GM12878 (cell line): ENCODE results near the gene PHKG2. TPM values are rescaled to one million over a fixed set of nuclear protein-coding genes. Genes with fewer than 3 reads are reported as not detected.

ENCODE experiments used
- BACH1 ChIP-seq: fragments of 450-650 bp; IDR thresholded peaks from 2 replicates; pipeline ENCODE4 v1.6.1; 2017; ENCODE audit warnings: mild to moderate bottlenecking, borderline replicate concordance
- CBFB ChIP-seq: IDR thresholded peaks from 2 replicates; pipeline ENCODE4 v1.6.1; 2016; ENCODE audit warnings: antibody characterized with exemption, low read depth
- CEBPB ChIP-seq, 2 experiments: fragments of 150-350 bp in 1 of 2; IDR thresholded peaks; 2 replicates each; pipeline ENCODE4 v1.6.1; 2012 to 2014; ENCODE audit warnings: low read depth in 2 of 2, low read length in 2 of 2, borderline replicate concordance in 1 of 2, inconsistent platforms in 1 of 2
- CEBPZ ChIP-seq: fragments of 150-350 bp; IDR thresholded peaks from 2 replicates; pipeline ENCODE4 v1.6.1; 2016; ENCODE audit warnings: low read depth, low read length
- CHD2 ChIP-seq: IDR thresholded peaks from 2 replicates; pipeline ENCODE4 v1.6.1; 2011; ENCODE audit warnings: low read depth, low read length, improper control_type of control experiment, borderline replicate concordance
- DPF2 ChIP-seq: fragments of 450-650 bp; IDR thresholded peaks from 2 replicates; pipeline ENCODE4 v1.6.1; 2017; ENCODE audit warnings: mild to moderate bottlenecking
- EED ChIP-seq: sonication (generic); IDR thresholded peaks from 2 replicates; pipeline ENCODE4 v1.6.1; 2016; ENCODE audit warnings: antibody characterized with exemption, low read depth
- EP300 ChIP-seq, 2 experiments: fragments of 150-350 bp in 1 of 2; IDR thresholded peaks; 2 replicates each; pipeline ENCODE4 v1.6.1; 2011 to 2012; ENCODE audit warnings: low read depth in 2 of 2, low read length in 2 of 2, borderline replicate concordance in 1 of 2, improper control_type of control experiment in 1 of 2, inconsistent platforms in 1 of 2; ENCODE audit not compliant: control insufficient read depth in 1 of 2
- EZH2 ChIP-seq: IDR thresholded peaks from 2 replicates; pipeline ENCODE4 v1.6.1; 2012; ENCODE audit warnings: low read depth, mild to moderate bottlenecking, control low read depth, inconsistent platforms, low read length, borderline replicate concordance; ENCODE audit not compliant: control insufficient read depth
- GATAD2B ChIP-seq: fragments of 450-650 bp; conservative IDR thresholded peaks from 2 replicates; pipeline ENCODE4 v1.6.1; 2017; ENCODE audit warnings: low read depth, mild to moderate bottlenecking, moderate library complexity
- HCFC1 ChIP-seq: fragments of 150-350 bp; IDR thresholded peaks from 2 replicates; pipeline ENCODE4 v1.6.1; 2014; ENCODE audit warnings: low read length
- HDAC2 ChIP-seq: fragments of 200-600 bp; sonication (generic); IDR thresholded peaks from 2 replicates; pipeline ENCODE4 v1.6.1; 2017
- HDAC6 ChIP-seq: fragments of 200-600 bp; sonication (generic); IDR thresholded peaks from one replicate; pipeline ENCODE4 v1.8.0; 2017; ENCODE audit warnings: antibody characterized with exemption; ENCODE audit not compliant: unreplicated experiment
- IKZF1 ChIP-seq: fragments of 450-650 bp; conservative IDR thresholded peaks from 2 replicates; pipeline ENCODE4 v1.6.1; 2017; ENCODE audit warnings: antibody characterized with exemption, mild to moderate bottlenecking
- MEF2B ChIP-seq: fragments of 450-650 bp; IDR thresholded peaks from 2 replicates; pipeline ENCODE4 v1.6.1; 2018; ENCODE audit warnings: mild to moderate bottlenecking, moderate library complexity; ENCODE audit not compliant: partially characterized antibody, poor library complexity, severe bottlenecking
- MTA3 ChIP-seq: IDR thresholded peaks from 2 replicates; pipeline ENCODE4 v1.6.1; 2012; ENCODE audit warnings: low read length, inconsistent platforms, borderline replicate concordance
- NR2C1 ChIP-seq: fragments of 450-650 bp; IDR thresholded peaks from 2 replicates; pipeline ENCODE4 v1.6.1; 2017; ENCODE audit warnings: antibody characterized with exemption, mild to moderate bottlenecking, moderate library complexity
- PML ChIP-seq: IDR thresholded peaks from 2 replicates; pipeline ENCODE4 v1.6.1; 2012; ENCODE audit warnings: low read length, inconsistent platforms
- POLR2AphosphoS5 ChIP-seq: IDR thresholded peaks from 2 replicates; pipeline ENCODE4 v1.6.1; 2011; ENCODE audit warnings: mild to moderate bottlenecking, low read length, inconsistent platforms
- RAD51 ChIP-seq: fragments of 450-650 bp; IDR thresholded peaks from 2 replicates; pipeline ENCODE4 v1.6.1; 2016; ENCODE audit warnings: moderate library complexity, mild to moderate bottlenecking, inconsistent platforms
- SIN3A ChIP-seq: IDR thresholded peaks from 2 replicates; pipeline ENCODE4 v1.6.1; 2012; ENCODE audit warnings: low read depth, low read length, improper control_type of control experiment
- SMARCA5 ChIP-seq: fragments of 450-650 bp; IDR thresholded peaks from 2 replicates; pipeline ENCODE4 v1.6.1; 2017; ENCODE audit warnings: mild to moderate bottlenecking
- TARDBP ChIP-seq: IDR thresholded peaks from 2 replicates; pipeline ENCODE4 v1.6.1; 2016; ENCODE audit warnings: borderline replicate concordance
- ZNF687 ChIP-seq: fragments of 450-650 bp; IDR thresholded peaks from 2 replicates; pipeline ENCODE4 v1.6.1; 2017; ENCODE audit warnings: mild to moderate bottlenecking, moderate library complexity
- polyA plus RNA-seq, 11 experiments: library from polyadenylated mRNA; depleted of rRNA in 4 of 11; unstranded in 6 of 11; stranded (reverse) in 5 of 11; fragments of >200 nt; fragmentation: Nextera tagmentation in 4 of 11; fragmentation: Illumina TruSeq in 1 of 11; extraction: Ambion mirVana in 4 of 11; extraction: Trizol in 1 of 11; gene quantifications; 1 replicate in 1 of 11; 2 replicates in 10 of 11; pipeline versions ENCODE4 v1.2.1 to v1.2.3, GENCODE V29; 2011 to 2016; ENCODE audit warnings: inconsistent platforms in 2 of 11, missing spikeins in 2 of 11, low read depth in 1 of 11
- total RNA-seq, 4 experiments: library from RNA; depleted of rRNA in 3 of 4; stranded (reverse); fragments of >200 nt in 3 of 4; fragmentation: Illumina TruSeq in 1 of 4; extraction: Trizol in 1 of 4; gene quantifications; 2 replicates each; pipeline versions ENCODE4 v1.2.1 to v1.2.3, GENCODE V29; 2013 to 2021

PHKG2 gene
- total and polyA plus RNA-seq, 10 of the 15 experiments (the other 5 are each of a cell fraction or from before 2014, with no cell fraction given): 5.2 to 50.1 (median 37.2) TPM

DNA sequence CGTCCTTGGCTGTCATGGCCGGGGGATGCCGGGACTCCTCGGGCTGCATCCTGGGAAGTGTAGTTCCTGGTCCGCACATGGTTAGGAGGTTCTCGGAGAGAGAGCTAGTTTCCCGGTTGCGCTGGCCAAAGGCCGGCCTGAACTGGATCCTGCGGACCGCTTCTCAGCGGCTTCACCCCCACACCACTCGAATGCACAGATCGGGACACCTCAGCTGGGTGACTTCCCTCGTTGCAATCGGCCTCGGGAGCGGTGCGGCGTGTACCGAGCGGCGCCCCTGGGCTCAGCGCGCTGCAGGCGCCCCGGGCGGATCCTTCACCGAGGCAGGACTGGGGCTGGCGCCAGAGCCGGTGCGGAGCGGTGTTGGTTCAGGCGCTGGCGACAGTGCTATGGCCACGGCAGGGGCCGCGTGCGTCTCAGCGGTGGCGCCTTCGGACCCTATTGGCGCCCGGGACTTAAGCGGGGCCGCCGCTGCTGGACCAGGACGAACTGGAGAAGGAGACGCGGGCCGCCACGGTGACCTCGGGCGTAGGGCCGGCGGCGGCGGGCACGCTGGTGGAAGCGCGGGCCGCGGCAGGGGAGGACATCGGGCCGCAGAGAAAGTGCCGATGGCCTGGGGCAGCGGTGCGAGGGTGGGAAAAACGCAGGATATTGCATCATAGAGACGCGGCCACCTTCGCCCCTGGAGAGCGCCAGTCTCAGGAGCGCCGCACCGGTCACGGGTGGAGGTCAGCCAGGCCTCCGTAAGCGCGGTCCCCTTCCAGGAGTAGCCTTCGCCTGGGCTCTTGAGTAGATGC, 27.4 kb downstream of the PHKG2 start (continued):
- TF ChIP-seq CBFB: no peak
- TF ChIP-seq IKZF1: peak; percentile 70
- no peak for TF ChIP-seq SMARCA5
- peak; percentile 89 for TF ChIP-seq HDAC6
- TF ChIP-seq EZH2: no peak
- TF ChIP-seq GATAD2B: peak; percentile 34; the same call in 1 of the 2 replicates
- TF ChIP-seq BACH1: 0 out of 2 replicates have a peak, but pooled peaks have one; percentile 24
- no peak for TF ChIP-seq CEBPZ
- TF ChIP-seq PML: peak; percentile 29; the same call in 1 of the 2 replicates
- no peak for TF ChIP-seq HDAC2
- TF ChIP-seq MEF2B: no peak
- peak in 1 of 2 experiments; percentile 77; a peak in 1 of 4 replicates for TF ChIP-seq CEBPB (IDR thresholded peaks at IDR 0.05; ENCODE audit: borderline replicate concordance in 1 of 2, low read depth in 2 of 2, low read length in 2 of 2)
- peak; percentile 60; the same call in 1 of the 2 replicates for TF ChIP-seq POLR2AphosphoS5
- TF ChIP-seq NR2C1: 0 out of 2 replicates have a peak, but pooled peaks have one; percentile 21
- 0 out of 2 replicates have a peak, but pooled peaks have one; percentile 33 for TF ChIP-seq CHD2
- TF ChIP-seq SIN3A: peak; percentile 37; the same call in 1 of the 2 replicates
- TF ChIP-seq HCFC1: peak; percentile 88
- TF ChIP-seq MTA3: peak; percentile 44; the same call in 1 of the 2 replicates
- TF ChIP-seq RAD51: no peak
- TF ChIP-seq TARDBP: peak; percentile 76; the same call in 1 of the 2 replicates
- 0 out of 2 replicates have a peak, but pooled peaks have one; percentile 16 for TF ChIP-seq EED
- TF ChIP-seq EP300 (IDR thresholded peaks at IDR 0.05; ENCODE audit: borderline replicate concordance in 1 of 2, control insufficient read depth in 1 of 2, low read depth in 2 of 2, low read length in 2 of 2): no peak
- TF ChIP-seq ZNF687: 0 out of 2 replicates have a peak, but pooled peaks have one; percentile 36
- peak; percentile 55; the same call in 1 of the 2 replicates for TF ChIP-seq DPF2
